ENCODE data around the gene IGFBP4. TPM values are rescaled to one million over a fixed set of nuclear protein-coding genes. Genes with fewer than 3 reads are reported as not detected.

Gene IGFBP4
- total RNA-seq, 6 donors from 2014 or later: 80.7 to 524 (median 169) TPM

DNA sequence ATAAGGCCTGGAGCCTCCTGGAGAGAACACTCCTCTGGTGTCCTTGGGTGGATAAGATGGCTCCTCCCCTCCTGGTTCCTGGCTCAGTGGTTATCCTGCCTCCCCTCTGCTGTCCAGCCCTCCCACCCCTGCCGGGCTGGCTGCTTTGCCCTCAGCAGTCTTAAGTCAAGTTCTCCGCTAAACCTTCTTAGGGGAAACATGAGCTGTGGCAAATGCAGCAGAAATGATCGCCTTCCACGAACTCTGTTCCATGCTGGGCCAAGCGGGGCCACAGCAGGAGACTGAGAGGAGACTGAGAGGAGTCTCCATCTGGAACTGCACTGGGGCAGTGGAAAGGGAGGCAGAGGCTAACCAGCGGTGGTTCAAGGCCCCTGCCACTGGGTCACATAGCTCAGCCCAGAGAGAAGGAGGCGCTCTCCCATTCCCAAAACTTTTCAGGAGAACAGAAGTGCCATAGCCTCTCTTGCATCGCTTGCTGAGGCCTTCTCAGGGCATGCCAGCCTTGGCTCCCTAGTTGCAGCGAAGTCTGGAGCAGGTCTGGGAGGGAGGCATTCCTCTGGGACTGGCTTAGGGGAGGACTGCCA is 31.3 kb downstream of the IGFBP4 start:
- Histone ChIP-seq H3K9me3 (no peaks in the 10 kb centered on the region), H3K4me1 (peaks cover 4 to 22% (median 12%) of the 10 kb centered on the region in 4 donors), H3K4me3 (no peak overlapping the region), H3K27me3 (no peaks in the 10 kb centered on the region), H3K36me3 (no peaks in the 10 kb centered on the region), H3K27ac (no peak overlapping the region)
- ATAC-seq (ENCODE audit: low FRiP score in 2 of 2) (no peak), DNase-seq (no peak)
- TF ChIP-seq POLR2AphosphoS5 (IDR thresholded peaks at IDR 0.05): no peak
- TF ChIP-seq POLR2A (IDR thresholded peaks at IDR 0.05): no peak
- TF ChIP-seq, protein P1, sequence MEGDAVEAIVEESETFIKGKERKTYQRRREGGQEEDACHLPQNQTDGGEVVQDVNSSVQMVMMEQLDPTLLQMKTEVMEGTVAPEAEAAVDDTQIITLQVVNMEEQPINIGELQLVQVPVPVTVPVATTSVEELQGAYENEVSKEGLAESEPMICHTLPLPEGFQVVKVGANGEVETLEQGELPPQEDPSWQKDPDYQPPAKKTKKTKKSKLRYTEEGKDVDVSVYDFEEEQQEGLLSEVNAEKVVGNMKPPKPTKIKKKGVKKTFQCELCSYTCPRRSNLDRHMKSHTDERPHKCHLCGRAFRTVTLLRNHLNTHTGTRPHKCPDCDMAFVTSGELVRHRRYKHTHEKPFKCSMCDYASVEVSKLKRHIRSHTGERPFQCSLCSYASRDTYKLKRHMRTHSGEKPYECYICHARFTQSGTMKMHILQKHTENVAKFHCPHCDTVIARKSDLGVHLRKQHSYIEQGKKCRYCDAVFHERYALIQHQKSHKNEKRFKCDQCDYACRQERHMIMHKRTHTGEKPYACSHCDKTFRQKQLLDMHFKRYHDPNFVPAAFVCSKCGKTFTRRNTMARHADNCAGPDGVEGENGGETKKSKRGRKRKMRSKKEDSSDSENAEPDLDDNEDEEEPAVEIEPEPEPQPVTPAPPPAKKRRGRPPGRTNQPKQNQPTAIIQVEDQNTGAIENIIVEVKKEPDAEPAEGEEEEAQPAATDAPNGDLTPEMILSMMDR (IDR thresholded peaks at IDR 0.05): no peak
- no peak for TF ChIP-seq EP300 (IDR thresholded peaks at IDR 0.05)
- WGBS, 2 donors: 95 to 98% methylated on average over 9 of the region's 9 CpGs

DNA sequence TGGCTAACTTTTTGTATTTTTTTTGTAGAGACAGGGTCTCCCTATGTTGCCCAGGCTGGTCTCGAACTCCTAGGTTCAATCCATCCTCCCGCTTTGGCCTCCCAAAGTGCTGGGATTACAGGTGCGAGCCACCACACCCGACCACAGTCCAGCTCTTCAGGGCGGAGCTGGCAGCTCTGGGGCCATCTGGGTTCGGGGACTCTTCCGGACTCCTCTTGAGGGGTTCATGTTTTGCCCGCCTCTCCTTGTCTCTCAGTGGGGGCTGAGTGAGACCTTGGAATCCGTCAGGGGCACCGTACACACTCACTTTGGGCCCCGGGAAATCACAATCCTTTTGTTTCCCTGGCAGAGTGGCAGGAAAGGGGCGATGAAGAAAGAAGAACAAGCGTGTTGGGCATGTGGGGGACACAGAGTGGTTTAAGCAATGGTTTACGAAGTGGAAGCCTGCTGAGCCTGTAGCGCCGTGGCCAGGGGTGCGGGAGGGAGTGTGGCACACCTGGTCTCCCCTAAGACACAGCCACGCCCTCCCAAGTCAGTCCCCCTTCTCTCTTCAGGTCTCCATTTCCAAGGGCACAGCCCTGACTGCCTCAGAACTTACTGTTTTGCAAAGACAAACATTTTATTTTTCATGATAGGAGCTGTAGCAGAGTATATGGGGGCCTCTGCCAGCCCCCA is 32.1 kb downstream of the IGFBP4 start:
- Histone ChIP-seq H3K27me3 (no peaks in the 10 kb centered on the region), H3K4me3 (no peak overlapping the region), H3K4me1 (peaks cover 10 to 31% (median 20%) of the 10 kb centered on the region in 4 donors), H3K9me3 (no peaks in the 10 kb centered on the region), H3K36me3 (no peaks in the 10 kb centered on the region), H3K27ac (peak overlapping the region in 1 of 4 donors; percentile 31)
- DNase-seq: no peak
- ATAC-seq (ENCODE audit: low FRiP score in 2 of 2): no peak
- no peak for TF ChIP-seq POLR2AphosphoS5 (IDR thresholded peaks at IDR 0.05)
- TF ChIP-seq, protein P1 (IDR thresholded peaks at IDR 0.05): no peak
- TF ChIP-seq EP300 (IDR thresholded peaks at IDR 0.05): no peak
- no peak for TF ChIP-seq POLR2A (IDR thresholded peaks at IDR 0.05)
- 92 to 93% methylated on average over 18 of the region's 18 CpGs for WGBS, 2 donors

DNA sequence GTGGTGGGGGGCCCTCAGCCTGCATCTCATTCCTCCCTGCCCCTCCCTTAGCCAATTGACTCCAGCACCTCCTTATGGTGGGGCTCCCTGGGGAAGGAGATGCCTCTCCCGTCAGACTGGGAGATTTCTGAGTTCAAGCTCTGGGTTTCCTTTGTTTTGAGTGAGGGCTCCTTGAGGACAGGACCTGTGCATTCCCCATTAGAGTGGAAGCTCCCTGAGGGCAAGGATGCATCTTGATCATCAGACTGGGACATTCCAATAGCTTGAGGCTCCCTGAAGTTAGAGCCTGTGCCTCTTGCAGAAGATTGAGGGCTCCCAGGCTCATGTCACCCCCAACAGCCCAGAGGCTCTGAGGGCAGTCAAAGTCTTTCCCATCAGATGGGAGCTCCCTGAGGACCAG is 34.5 kb downstream of the IGFBP4 start:
- no peak for TF ChIP-seq EP300 (IDR thresholded peaks at IDR 0.05)
- TF ChIP-seq POLR2A (IDR thresholded peaks at IDR 0.05): no peak
- no peak for TF ChIP-seq POLR2AphosphoS5 (IDR thresholded peaks at IDR 0.05)
- TF ChIP-seq, protein P1 (IDR thresholded peaks at IDR 0.05): no peak
- Histone ChIP-seq H3K4me3 (no peak overlapping the region), H3K4me1 (peaks cover 17 to 49% (median 32%) of the 10 kb centered on the region in 4 donors), H3K27ac (no peak overlapping the region), H3K27me3 (no peaks in the 10 kb centered on the region), H3K36me3 (no peaks in the 10 kb centered on the region), H3K9me3 (no peaks in the 10 kb centered on the region)
- ATAC-seq (ENCODE audit: low FRiP score in 2 of 2): no peak
- no peak for DNase-seq
- 89% methylated on average over 1 of the region's 1 CpG; no CpG with 5 or more reads in 1 of the 2 donors for WGBS, 2 donors

DNA sequence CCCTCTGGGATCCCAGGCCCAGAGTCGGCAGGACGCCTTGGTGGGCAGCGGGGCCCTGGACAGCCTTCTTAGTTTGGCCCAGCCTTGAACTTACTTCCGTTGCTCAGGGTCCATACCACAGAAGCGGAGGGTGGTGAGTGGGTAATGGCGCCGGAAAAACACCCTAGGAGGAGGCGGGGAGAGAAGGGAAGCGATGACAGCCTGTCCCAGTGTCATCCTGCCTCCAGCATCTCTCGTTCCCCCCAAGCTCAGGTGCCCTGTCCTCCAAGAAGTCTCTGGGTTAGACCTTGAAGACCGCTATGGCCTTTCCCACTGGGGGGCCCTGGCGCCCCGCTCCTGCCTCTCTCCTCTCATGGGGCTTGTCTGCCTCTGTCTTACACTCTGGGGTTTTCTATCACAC is 35.2 kb downstream of the IGFBP4 start:
- H3K27ac ChIP-seq: no peak overlapping the region
- TF ChIP-seq, protein P1 (IDR thresholded peaks at IDR 0.05): no peak
- TF ChIP-seq POLR2AphosphoS5 (IDR thresholded peaks at IDR 0.05): no peak
- no peak for TF ChIP-seq POLR2A (IDR thresholded peaks at IDR 0.05)
- TF ChIP-seq EP300 (IDR thresholded peaks at IDR 0.05): no peak
- no peak for ATAC-seq (ENCODE audit: low FRiP score in 2 of 2)
- H3K27me3 ChIP-seq: no peaks in the 10 kb centered on the region
- no peaks in the 10 kb centered on the region for H3K9me3 ChIP-seq
- no peaks in the 10 kb centered on the region for H3K36me3 ChIP-seq
- no peak for DNase-seq
- H3K4me1 ChIP-seq: peaks cover 17 to 48% (median 31%) of the 10 kb centered on the region in 4 donors
- 91 to 93% methylated on average over 13 of the region's 13 CpGs for WGBS, 2 donors
- no peak overlapping the region for H3K4me3 ChIP-seq
